Panc1 (cell line): ENCODE results near the gene AK8. TPM values are rescaled to one million over a fixed set of nuclear protein-coding genes. Genes with fewer than 3 reads are reported as not detected.

Experiments
- ATAC-seq: fragments of 200-7000 bp; cut with Tn5 transposase; 2 replicates; pipeline ENCODE4 v1.9.1; 2020; ENCODE audit warnings: mild to moderate bottlenecking, moderate library complexity
- BruUV-seq: library from RNA; stranded (reverse); fragments of 400-500 nt; replicated peaks from 2 replicates; lab custom pipeline; 2021; lab: Mats Ljungman, UMichigan
- CTCF ChIA-PET: fragments of 300-600 bp; sonication (Branson Sonifier 250); formaldehyde crosslinking; loops from one replicate; lab custom pipeline; 2022; ENCODE audit warnings: antibody characterized with exemption; lab: Charles Lee
- POLR2A ChIA-PET: fragments of 300-600 bp; sonication (Branson Sonifier 250); formaldehyde crosslinking; loops from one replicate; lab custom pipeline; 2022; ENCODE audit warnings: antibody characterized with exemption; lab: Charles Lee
- DNase-seq: peaks from one replicate; pipeline ENCODE4 v3.0.0-alpha.2; 2010; ENCODE audit warnings: low read depth, low spot score
- H3K27ac ChIP-seq: 2 replicates; pipeline ENCODE4 v1.5.1; 2011; ENCODE audit warnings: mild to moderate bottlenecking, low read length, inconsistent platforms
- H3K27me3 ChIP-seq: fragments of 200-500 bp; sonication (Bioruptor generic); 2 replicates; pipeline ENCODE4 v1.6.0; 2014; ENCODE audit warnings: low read length, inconsistent platforms; ENCODE audit not compliant: control insufficient read depth, insufficient read depth
- H3K36me3 ChIP-seq: fragments of 200-500 bp; sonication (Bioruptor generic); 2 replicates; pipeline ENCODE4 v1.5.1; 2014; ENCODE audit warnings: inconsistent platforms, mild to moderate bottlenecking, low read length, moderate library complexity; ENCODE audit not compliant: control insufficient read depth, insufficient read depth
- H3K4me1 ChIP-seq: 2 replicates; pipeline ENCODE4 v1.5.1; 2011; ENCODE audit warnings: inconsistent platforms, mild to moderate bottlenecking, low read length, moderate library complexity; ENCODE audit not compliant: control insufficient read depth, insufficient read depth
- H3K4me3 ChIP-seq, 2 experiments: 2 replicates each; pipeline ENCODE4 v1.5.1; 2011 to 2012; ENCODE audit warnings: low read depth in 2 of 2, low read length in 2 of 2, mild to moderate bottlenecking in 2 of 2, inconsistent platforms in 1 of 2, moderate library complexity in 1 of 2
- H3K9me3 ChIP-seq: fragments of 200-500 bp; sonication (Bioruptor generic); 2 replicates; pipeline ENCODE4 v1.5.1; 2014; ENCODE audit warnings: low read depth, mild to moderate bottlenecking, inconsistent platforms, low read length, moderate library complexity; ENCODE audit not compliant: control insufficient read depth, insufficient read depth
- CTCF ChIP-seq: fragments of 450-650 bp; IDR thresholded peaks from 2 replicates; pipeline ENCODE4 v1.5.1; 2017; ENCODE audit warnings: mild to moderate bottlenecking
- POLR2AphosphoS5 ChIP-seq: IDR thresholded peaks from 2 replicates; pipeline ENCODE4 v1.6.1; 2012; ENCODE audit warnings: mild to moderate bottlenecking, low read depth, low read length, moderate library complexity
- SIN3A ChIP-seq: IDR thresholded peaks from 2 replicates; pipeline ENCODE4 v1.6.1; 2012; ENCODE audit warnings: low read depth, mild to moderate bottlenecking, low read length, moderate library complexity, borderline replicate concordance; ENCODE audit not compliant: insufficient read depth
- TCF7L2 ChIP-seq: IDR thresholded peaks from 2 replicates; pipeline ENCODE4 v1.6.1; 2011; ENCODE audit warnings: mild to moderate bottlenecking, low read depth, low read length, inconsistent platforms
- in situ Hi-C: cut with HindIII; loops from 2 replicates; pipeline ENCODE4 v1.10.0; 2016; ENCODE audit warnings: low sequenced_read_pairs, low pct_unique_long_range_greater_than_20kb
- intact Hi-C: fragments of 100-400 bp; cut with micrococcal nuclease; formaldehyde crosslinking; loops from one replicate; pipeline ENCODE4 v1.10.0; 2022; ENCODE audit not compliant: unreplicated experiment
- total RNA-seq: library from RNA; stranded (reverse); gene quantifications from one replicate; pipeline ENCODE4 v1.2.1, GENCODE V29; 2021; ENCODE audit not compliant: unreplicated experiment
- TF ChIP-seq, protein P1 (sequence below), 2 experiments: IDR thresholded peaks; 2 replicates each; pipeline ENCODE4 v1.6.1; 2011 to 2012; ENCODE audit warnings: low read depth in 2 of 2, control low read depth in 1 of 2, low read length in 1 of 2, mild to moderate bottlenecking in 1 of 2, moderate library complexity in 1 of 2; ENCODE audit not compliant: insufficient read depth in 1 of 2

Gene AK8
- total RNA-seq, 1 experiment from 2014 or later = 0.39 TPM

DNA sequence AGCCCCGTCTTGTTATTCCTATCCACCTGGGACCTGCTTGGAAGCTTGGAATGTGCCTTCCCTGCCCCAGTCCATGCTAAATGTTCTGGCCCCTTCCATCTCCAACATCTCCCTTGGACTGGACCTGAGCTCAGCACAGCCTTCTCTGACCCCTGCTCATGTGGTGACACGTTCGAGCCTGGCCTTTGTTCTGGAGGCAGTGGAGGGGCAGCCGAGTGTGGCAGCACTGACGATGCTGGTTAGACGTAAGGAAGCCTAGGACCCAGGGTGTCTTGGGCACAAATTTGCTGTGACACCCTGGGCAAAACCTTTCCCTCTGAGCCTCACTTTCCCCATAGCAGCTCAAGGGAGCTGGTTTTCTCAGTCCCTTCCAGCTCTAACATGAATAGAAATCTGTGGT lies 4.5 kb upstream of the AK8 start:
- ChIA-PET POLR2A (no interaction called here), CTCF (no interaction called here)
- intact Hi-C loops = no loop called here
- Histone ChIP-seq H3K27ac (no peak overlapping the region), H3K4me1 (peaks cover 6% of the 10 kb centered on the region), H3K27me3 (no peaks in the 10 kb centered on the region), H3K36me3 (no peaks in the 10 kb centered on the region; the same call in 1 of the 2 replicates), H3K4me3 (no peak overlapping the region), H3K9me3 (no peaks in the 10 kb centered on the region)
- no peak for ATAC-seq
- no TSS peak for BruUV-seq
- in situ Hi-C loops = no loop called here
- DNase-seq = no peak
- TF ChIP-seq, protein P1, sequence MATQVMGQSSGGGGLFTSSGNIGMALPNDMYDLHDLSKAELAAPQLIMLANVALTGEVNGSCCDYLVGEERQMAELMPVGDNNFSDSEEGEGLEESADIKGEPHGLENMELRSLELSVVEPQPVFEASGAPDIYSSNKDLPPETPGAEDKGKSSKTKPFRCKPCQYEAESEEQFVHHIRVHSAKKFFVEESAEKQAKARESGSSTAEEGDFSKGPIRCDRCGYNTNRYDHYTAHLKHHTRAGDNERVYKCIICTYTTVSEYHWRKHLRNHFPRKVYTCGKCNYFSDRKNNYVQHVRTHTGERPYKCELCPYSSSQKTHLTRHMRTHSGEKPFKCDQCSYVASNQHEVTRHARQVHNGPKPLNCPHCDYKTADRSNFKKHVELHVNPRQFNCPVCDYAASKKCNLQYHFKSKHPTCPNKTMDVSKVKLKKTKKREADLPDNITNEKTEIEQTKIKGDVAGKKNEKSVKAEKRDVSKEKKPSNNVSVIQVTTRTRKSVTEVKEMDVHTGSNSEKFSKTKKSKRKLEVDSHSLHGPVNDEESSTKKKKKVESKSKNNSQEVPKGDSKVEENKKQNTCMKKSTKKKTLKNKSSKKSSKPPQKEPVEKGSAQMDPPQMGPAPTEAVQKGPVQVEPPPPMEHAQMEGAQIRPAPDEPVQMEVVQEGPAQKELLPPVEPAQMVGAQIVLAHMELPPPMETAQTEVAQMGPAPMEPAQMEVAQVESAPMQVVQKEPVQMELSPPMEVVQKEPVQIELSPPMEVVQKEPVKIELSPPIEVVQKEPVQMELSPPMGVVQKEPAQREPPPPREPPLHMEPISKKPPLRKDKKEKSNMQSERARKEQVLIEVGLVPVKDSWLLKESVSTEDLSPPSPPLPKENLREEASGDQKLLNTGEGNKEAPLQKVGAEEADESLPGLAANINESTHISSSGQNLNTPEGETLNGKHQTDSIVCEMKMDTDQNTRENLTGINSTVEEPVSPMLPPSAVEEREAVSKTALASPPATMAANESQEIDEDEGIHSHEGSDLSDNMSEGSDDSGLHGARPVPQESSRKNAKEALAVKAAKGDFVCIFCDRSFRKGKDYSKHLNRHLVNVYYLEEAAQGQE (IDR thresholded peaks at IDR 0.05; ENCODE audit: insufficient read depth in 1 of 2, low read depth in 2 of 2, low read length in 1 of 2) = no peak
- no peak for TF ChIP-seq CTCF
- no peak for TF ChIP-seq SIN3A
- no peak for TF ChIP-seq POLR2AphosphoS5
- no peak for TF ChIP-seq TCF7L2

DNA sequence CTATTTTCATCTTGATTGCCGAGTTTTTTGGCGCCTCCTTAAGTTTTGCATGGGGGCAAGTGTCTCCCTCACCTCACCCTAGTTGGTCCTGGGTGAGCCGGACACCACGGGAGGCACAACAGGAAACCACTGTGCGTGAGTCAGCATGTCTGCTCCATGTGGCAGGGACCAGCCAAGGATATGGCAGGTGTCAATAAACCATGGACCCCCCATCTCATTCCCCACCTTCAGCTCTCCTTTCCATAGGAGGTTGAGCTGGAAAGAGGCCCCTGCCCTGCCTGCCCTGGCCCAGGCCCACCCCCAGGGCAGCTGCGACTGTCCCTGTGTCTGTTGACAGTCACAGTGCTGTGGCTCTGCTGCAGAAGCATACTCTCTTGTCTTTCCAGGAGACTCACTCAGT lies 3.7 kb upstream of the AK8 start:
- Histone ChIP-seq H3K4me1 (peaks cover 6% of the 10 kb centered on the region), H3K27ac (no peak overlapping the region), H3K4me3 (no peak overlapping the region), H3K36me3 (no peaks in the 10 kb centered on the region; the same call in 1 of the 2 replicates), H3K27me3 (no peaks in the 10 kb centered on the region), H3K9me3 (no peaks in the 10 kb centered on the region)
- ATAC-seq (no peak), DNase-seq (no peak)
- in situ Hi-C loops = no loop called here
- intact Hi-C loops = no loop called here
- CTCF ChIA-PET = no interaction called here
- no TSS peak for BruUV-seq
- TF ChIP-seq SIN3A (no peak), CTCF (no peak), TCF7L2 (no peak)
- TF ChIP-seq, protein P1 (IDR thresholded peaks at IDR 0.05; ENCODE audit: insufficient read depth in 1 of 2, low read depth in 2 of 2, low read length in 1 of 2) = no peak
- POLR2A ChIA-PET = no interaction called here
